ENCODE data around the gene ASAH2B. TPM values are rescaled to one million over a fixed set of nuclear protein-coding genes. Genes with fewer than 3 reads are reported as not detected.

ASAH2B gene
- total RNA-seq (2022; extraction: Qiagen RNA extraction; ENCODE audit: low read depth): 2.7 to 4.9 TPM (median 4.0 TPM) in 5 replicates

DNA sequence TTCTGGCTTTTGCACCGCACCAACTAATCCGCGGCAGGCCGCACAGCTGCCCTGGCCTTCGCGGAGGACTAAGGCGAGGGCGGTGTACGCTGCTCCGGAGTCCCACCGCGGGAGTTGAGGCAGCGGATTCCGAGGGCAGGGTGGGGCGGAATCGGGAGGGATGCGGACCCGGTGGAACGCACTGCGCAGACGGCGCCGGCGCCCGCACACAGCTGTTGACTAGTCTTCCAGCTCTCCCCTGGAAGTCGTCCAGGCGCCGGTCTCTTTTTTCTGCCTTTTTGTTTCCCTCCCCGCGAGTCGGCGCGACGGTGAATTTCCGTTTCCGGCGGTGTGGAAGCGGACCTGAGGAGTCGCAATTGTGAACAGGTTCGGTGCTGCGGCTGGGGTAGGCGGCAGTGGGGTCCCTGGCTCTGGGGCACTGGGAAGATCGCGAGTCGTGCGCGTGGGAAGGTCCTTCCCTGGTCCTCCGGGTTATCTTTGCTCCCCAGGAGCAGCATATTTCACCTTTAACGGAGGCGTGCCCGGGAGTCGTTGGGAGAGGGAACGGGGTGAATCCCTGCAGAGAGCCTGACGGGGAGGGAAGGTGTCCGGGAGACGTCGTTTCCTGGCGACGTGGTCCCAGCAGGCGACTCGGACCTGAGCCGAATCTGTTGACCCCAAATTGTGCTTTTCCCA is at the start of gene ASAH2B:
Gene ASAH2B, plus strand, starts transcription at position 319 of the 675 bp plus-strand sequence. CDS start 5,195 bp downstream, outside the sequence.

Other genes with a start within 250 kb of the ASAH2B start
- 26.4 to 38.0 TPM (median 36.2 TPM) in 5 replicates for gene SGMS1, start 116.0 kb upstream of the ASAH2B start, total RNA-seq (2022; extraction: Qiagen RNA extraction; ENCODE audit: low read depth)
- 0.03 to 0.11 TPM in 2 of 5 replicates, not detected in the others for gene A1CF, start 145.7 kb downstream of the ASAH2B start, total RNA-seq (2022; extraction: Qiagen RNA extraction; ENCODE audit: low read depth)

All from A549 treated with RU486 at 1 μM for 4 hours (cell line).